GM23338 (cell line): ENCODE results near the gene SLC6A3. TPM values are rescaled to one million over a fixed set of nuclear protein-coding genes. Genes with fewer than 3 reads are reported as not detected.

Source experiments
- ATAC-seq: fragments of 200-7000 bp; cut with Tn5 transposase; 3 replicates; pipeline ENCODE4 v1.9.1; 2020
- DNase-seq: peaks from one replicate; pipeline ENCODE4 v3.0.0-alpha.2; 2015; ENCODE audit warnings: low spot score
- H2AFZ ChIP-seq: fragments of 200-600 bp; sonication (generic); 2 replicates; pipeline ENCODE4 v1.8.0; 2016; ENCODE audit warnings: antibody characterized with exemption, mild to moderate bottlenecking, moderate library complexity
- H3F3A ChIP-seq: fragments of 200-600 bp; sonication (generic); replicated peaks from 2 replicates; pipeline ENCODE4 v1.8.0; 2017; ENCODE audit warnings: antibody characterized with exemption, mixed run types, low read depth
- H3K27ac ChIP-seq: fragments of 200-600 bp; sonication (generic); 2 replicates; pipeline ENCODE4 v1.6.1; 2016; ENCODE audit warnings: low read depth
- H3K27me3 ChIP-seq: fragments of 200-600 bp; sonication (generic); 2 replicates; pipeline ENCODE4 v1.8.0; 2016; ENCODE audit warnings: mild to moderate bottlenecking, mixed run types, moderate library complexity; ENCODE audit not compliant: insufficient read depth
- H3K36me3 ChIP-seq: fragments of 200-600 bp; sonication (generic); 2 replicates; pipeline ENCODE4 v1.8.0; 2016; ENCODE audit warnings: mild to moderate bottlenecking; ENCODE audit not compliant: insufficient read depth
- H3K4me1 ChIP-seq: fragments of 200-600 bp; sonication (generic); 2 replicates; pipeline ENCODE4 v1.8.0; 2016; ENCODE audit warnings: mild to moderate bottlenecking, moderate library complexity; ENCODE audit not compliant: insufficient read depth
- H3K4me2 ChIP-seq: fragments of 200-600 bp; sonication (generic); 2 replicates; pipeline ENCODE4 v1.7.1; 2017; ENCODE audit warnings: mixed run types
- H3K4me3 ChIP-seq: fragments of 200-600 bp; sonication (generic); 2 replicates; pipeline ENCODE4 v1.6.1; 2016; ENCODE audit warnings: mixed run types
- H3K79me2 ChIP-seq: fragments of 200-600 bp; sonication (generic); replicated peaks from 2 replicates; pipeline ENCODE4 v1.8.0; 2017; ENCODE audit warnings: mild to moderate bottlenecking; ENCODE audit not compliant: insufficient read depth
- H3K9me2 ChIP-seq: fragments of 200-600 bp; sonication (generic); 2 replicates; pipeline ENCODE4 v1.8.0; 2017; ENCODE audit not compliant: insufficient read depth
- H4K20me1 ChIP-seq: fragments of 200-600 bp; sonication (generic); replicated peaks from 2 replicates; pipeline ENCODE4 v1.8.0; 2017; ENCODE audit warnings: mild to moderate bottlenecking; ENCODE audit not compliant: insufficient read depth
- H3K27ac Mint-ChIP-seq: 2 replicates; pipeline ENCODE4 v1.8.0; 2020; ENCODE audit warnings: inconsistent platforms, mild to moderate bottlenecking, moderate library complexity, mixed read lengths
- H3K27me3 Mint-ChIP-seq: 3 replicates; pipeline ENCODE4 v1.8.0; 2022; ENCODE audit warnings: low read depth, mild to moderate bottlenecking, moderate library complexity, mixed read lengths, inconsistent platforms; ENCODE audit not compliant: insufficient read depth, poor library complexity
- H3K36me3 Mint-ChIP-seq: 3 replicates; pipeline ENCODE4 v1.8.0; 2021; ENCODE audit warnings: low read depth, mild to moderate bottlenecking, inconsistent platforms, moderate library complexity, mixed read lengths
- H3K4me1 Mint-ChIP-seq: 3 replicates; pipeline ENCODE4 v1.8.0; 2020; ENCODE audit warnings: mild to moderate bottlenecking, inconsistent platforms, mixed read lengths
- H3K4me3 Mint-ChIP-seq: 3 replicates; pipeline ENCODE4 v1.8.0; 2021; ENCODE audit warnings: moderate library complexity, mild to moderate bottlenecking, inconsistent platforms, mixed read lengths
- H3K9me3 Mint-ChIP-seq: 3 replicates; pipeline ENCODE4 v1.8.0; 2020; ENCODE audit warnings: moderate library complexity, mild to moderate bottlenecking, inconsistent platforms, mixed read lengths
- CREB1 ChIP-seq: fragments of 250-450 bp; sonication (Bioruptor Pico); IDR thresholded peaks from 2 replicates; pipeline ENCODE4 v1.5.0; 2020; ENCODE audit warnings: low read depth, mild to moderate bottlenecking, moderate library complexity
- EZH2 ChIP-seq: fragments of 200-600 bp; sonication (generic); IDR thresholded peaks from one replicate; pipeline ENCODE4 v1.8.0; 2017; ENCODE audit warnings: antibody characterized with exemption, mild to moderate bottlenecking, low read depth; ENCODE audit not compliant: unreplicated experiment
- EZH2phosphoT487 ChIP-seq: fragments of 200-600 bp; sonication (generic); IDR thresholded peaks from one replicate; pipeline ENCODE4 v1.8.1; 2018; ENCODE audit warnings: antibody characterized with exemption; ENCODE audit not compliant: unreplicated experiment
- JUNB ChIP-seq: IDR thresholded peaks from one replicate; pipeline ENCODE4 v1.6.1; 2016; ENCODE audit warnings: antibody characterized with exemption; ENCODE audit not compliant: unreplicated experiment
- NANOG ChIP-seq: IDR thresholded peaks from 2 replicates; pipeline ENCODE4 v1.6.1; 2016; ENCODE audit warnings: antibody characterized with exemption, borderline replicate concordance
- POLR2AphosphoS5 ChIP-seq: IDR thresholded peaks from 2 replicates; pipeline ENCODE4 v1.6.1; 2016; ENCODE audit warnings: antibody characterized with exemption, low read depth
- STAT1 ChIP-seq: IDR thresholded peaks from one replicate; pipeline ENCODE4 v1.6.1; 2016; ENCODE audit warnings: antibody characterized with exemption; ENCODE audit not compliant: unreplicated experiment
- ZNF114 ChIP-seq: fragments of 250-450 bp; sonication (Bioruptor Pico); IDR thresholded peaks from 2 replicates; pipeline ENCODE4 v1.5.0; 2020; ENCODE audit warnings: mild to moderate bottlenecking, moderate library complexity
- polyA plus RNA-seq: library from polyadenylated mRNA; unstranded; fragments of >200 nt; fragmentation: Nextera tagmentation; extraction: Ambion mirVana; gene quantifications from 2 replicates; pipeline ENCODE4 v1.2.1, GENCODE V29; 2016
- total RNA-seq: library from RNA; depleted of rRNA; stranded (reverse); fragments of >200 nt; shearing (Covaris generic); gene quantifications from 2 replicates; pipeline ENCODE4 v1.2.3, GENCODE V29; 2014
- TF ChIP-seq, protein P1 (sequence below): IDR thresholded peaks from one replicate; pipeline ENCODE4 v1.6.1; 2018; ENCODE audit warnings: antibody characterized with exemption; ENCODE audit not compliant: unreplicated experiment
- TF ChIP-seq, protein P2 (sequence below): IDR thresholded peaks from 2 replicates; pipeline ENCODE4 v1.6.1; 2016; ENCODE audit warnings: antibody characterized with exemption
- TF ChIP-seq, protein P3 (sequence below), 2 experiments: fragments of 200-600 bp in 1 of 2; sonication (generic) in 1 of 2; conservative IDR thresholded peaks; 2 replicates each; pipeline versions ENCODE4 v1.5.1 to v1.6.1; 2016 to 2017; ENCODE audit warnings: antibody characterized with exemption in 2 of 2, low read depth in 2 of 2, mild to moderate bottlenecking in 2 of 2, moderate library complexity in 1 of 2

Gene SLC6A3
- total and polyA plus RNA-seq, 2 experiments from 2014 or later, result 0.76 to 1.0 TPM

DNA sequence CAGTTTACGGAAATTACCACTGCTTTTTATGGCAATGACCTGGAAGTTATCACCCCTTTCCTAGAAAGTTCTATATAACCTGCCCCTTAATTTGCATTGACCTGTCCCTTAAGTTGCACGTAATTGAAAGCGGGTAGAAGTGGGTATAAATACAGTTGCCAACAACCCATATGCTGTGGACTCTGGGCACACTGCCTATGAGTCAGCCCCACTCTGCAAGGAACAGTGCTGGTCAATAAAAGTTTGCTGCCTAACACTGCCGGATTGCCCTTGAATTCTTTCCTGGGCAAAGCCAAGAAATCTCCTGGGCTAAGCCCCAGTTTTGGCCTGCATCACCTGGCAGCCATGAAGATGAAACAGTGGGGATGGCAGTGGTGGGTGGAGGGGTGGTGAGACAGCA, 76.5 kb downstream of the SLC6A3 start (continued):
- TF ChIP-seq, protein P1, sequence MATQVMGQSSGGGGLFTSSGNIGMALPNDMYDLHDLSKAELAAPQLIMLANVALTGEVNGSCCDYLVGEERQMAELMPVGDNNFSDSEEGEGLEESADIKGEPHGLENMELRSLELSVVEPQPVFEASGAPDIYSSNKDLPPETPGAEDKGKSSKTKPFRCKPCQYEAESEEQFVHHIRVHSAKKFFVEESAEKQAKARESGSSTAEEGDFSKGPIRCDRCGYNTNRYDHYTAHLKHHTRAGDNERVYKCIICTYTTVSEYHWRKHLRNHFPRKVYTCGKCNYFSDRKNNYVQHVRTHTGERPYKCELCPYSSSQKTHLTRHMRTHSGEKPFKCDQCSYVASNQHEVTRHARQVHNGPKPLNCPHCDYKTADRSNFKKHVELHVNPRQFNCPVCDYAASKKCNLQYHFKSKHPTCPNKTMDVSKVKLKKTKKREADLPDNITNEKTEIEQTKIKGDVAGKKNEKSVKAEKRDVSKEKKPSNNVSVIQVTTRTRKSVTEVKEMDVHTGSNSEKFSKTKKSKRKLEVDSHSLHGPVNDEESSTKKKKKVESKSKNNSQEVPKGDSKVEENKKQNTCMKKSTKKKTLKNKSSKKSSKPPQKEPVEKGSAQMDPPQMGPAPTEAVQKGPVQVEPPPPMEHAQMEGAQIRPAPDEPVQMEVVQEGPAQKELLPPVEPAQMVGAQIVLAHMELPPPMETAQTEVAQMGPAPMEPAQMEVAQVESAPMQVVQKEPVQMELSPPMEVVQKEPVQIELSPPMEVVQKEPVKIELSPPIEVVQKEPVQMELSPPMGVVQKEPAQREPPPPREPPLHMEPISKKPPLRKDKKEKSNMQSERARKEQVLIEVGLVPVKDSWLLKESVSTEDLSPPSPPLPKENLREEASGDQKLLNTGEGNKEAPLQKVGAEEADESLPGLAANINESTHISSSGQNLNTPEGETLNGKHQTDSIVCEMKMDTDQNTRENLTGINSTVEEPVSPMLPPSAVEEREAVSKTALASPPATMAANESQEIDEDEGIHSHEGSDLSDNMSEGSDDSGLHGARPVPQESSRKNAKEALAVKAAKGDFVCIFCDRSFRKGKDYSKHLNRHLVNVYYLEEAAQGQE, result no peak
- TF ChIP-seq, protein P2, sequence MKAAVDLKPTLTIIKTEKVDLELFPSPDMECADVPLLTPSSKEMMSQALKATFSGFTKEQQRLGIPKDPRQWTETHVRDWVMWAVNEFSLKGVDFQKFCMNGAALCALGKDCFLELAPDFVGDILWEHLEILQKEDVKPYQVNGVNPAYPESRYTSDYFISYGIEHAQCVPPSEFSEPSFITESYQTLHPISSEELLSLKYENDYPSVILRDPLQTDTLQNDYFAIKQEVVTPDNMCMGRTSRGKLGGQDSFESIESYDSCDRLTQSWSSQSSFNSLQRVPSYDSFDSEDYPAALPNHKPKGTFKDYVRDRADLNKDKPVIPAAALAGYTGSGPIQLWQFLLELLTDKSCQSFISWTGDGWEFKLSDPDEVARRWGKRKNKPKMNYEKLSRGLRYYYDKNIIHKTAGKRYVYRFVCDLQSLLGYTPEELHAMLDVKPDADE, result no peak
- TF ChIP-seq ZNF114 (CRISPR knock-in tag), result no peak
- TF ChIP-seq NANOG, result no peak

DNA sequence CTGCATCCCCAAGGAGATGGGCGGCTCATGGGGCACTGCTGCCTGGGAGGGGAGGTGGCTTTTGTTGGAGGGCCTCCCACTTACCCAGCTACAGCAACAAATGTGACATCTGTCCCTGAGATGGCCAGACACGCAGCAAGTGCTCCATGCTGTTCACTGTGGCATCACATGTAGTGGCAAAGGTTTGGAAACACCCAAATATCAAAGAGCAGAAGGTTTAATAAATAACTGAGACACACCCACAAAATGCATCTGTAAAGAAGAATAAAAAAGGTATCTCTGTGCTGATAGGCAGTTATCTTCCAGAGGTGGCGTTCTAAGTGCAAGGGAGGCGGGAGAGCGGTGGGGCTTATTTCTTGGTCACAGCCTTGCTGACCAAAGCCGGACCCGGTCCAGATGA, 77.0 kb downstream of the SLC6A3 start:
- Histone ChIP-seq H3K79me2 (no peaks in the 10 kb centered on the region), H3F3A (no peaks in the 10 kb centered on the region), H3K4me3 (no peak overlapping the region), H3K27ac (no peak overlapping the region), H3K27me3 (no peaks in the 10 kb centered on the region), H3K4me2 (no peak overlapping the region), H3K4me1 (no peaks in the 10 kb centered on the region), H2AFZ (no peak overlapping the region), H3K9me2 (no peaks in the 10 kb centered on the region), H4K20me1 (no peaks in the 10 kb centered on the region), H3K36me3 (no peaks in the 10 kb centered on the region)
- Mint-ChIP-seq H3K27me3 (peaks cover 9% of the 10 kb centered on the region), H3K4me1 (peaks cover 11% of the 10 kb centered on the region; the same call in 2 of the 3 replicates), H3K27ac (no peak overlapping the region), H3K36me3 (no peaks in the 10 kb centered on the region), H3K4me3 (no peak overlapping the region), H3K9me3 (no peaks in the 10 kb centered on the region; the same call in 2 of the 3 replicates)
- DNase-seq (no peak), ATAC-seq (no peak)
- TF ChIP-seq EZH2 (no peak), CREB1 (CRISPR knock-in tag) (no peak), STAT1 (no peak), EZH2phosphoT487 (no peak), POLR2AphosphoS5 (no peak), JUNB (no peak), ZNF114 (CRISPR knock-in tag) (no peak), NANOG (no peak)
- TF ChIP-seq, protein P1, result no peak
- TF ChIP-seq, protein P3, sequence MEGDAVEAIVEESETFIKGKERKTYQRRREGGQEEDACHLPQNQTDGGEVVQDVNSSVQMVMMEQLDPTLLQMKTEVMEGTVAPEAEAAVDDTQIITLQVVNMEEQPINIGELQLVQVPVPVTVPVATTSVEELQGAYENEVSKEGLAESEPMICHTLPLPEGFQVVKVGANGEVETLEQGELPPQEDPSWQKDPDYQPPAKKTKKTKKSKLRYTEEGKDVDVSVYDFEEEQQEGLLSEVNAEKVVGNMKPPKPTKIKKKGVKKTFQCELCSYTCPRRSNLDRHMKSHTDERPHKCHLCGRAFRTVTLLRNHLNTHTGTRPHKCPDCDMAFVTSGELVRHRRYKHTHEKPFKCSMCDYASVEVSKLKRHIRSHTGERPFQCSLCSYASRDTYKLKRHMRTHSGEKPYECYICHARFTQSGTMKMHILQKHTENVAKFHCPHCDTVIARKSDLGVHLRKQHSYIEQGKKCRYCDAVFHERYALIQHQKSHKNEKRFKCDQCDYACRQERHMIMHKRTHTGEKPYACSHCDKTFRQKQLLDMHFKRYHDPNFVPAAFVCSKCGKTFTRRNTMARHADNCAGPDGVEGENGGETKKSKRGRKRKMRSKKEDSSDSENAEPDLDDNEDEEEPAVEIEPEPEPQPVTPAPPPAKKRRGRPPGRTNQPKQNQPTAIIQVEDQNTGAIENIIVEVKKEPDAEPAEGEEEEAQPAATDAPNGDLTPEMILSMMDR (conservative IDR thresholded peaks at IDR 0.05; ENCODE audit: low read depth in 2 of 2), result no peak
- TF ChIP-seq, protein P2, result no peak
